MCF 10A (cell line): ENCODE measurements around the gene POLN. TPM values are rescaled to one million over a fixed set of nuclear protein-coding genes. Genes with fewer than 3 reads are reported as not detected.

Experiments
- BruUV-seq: library from RNA; stranded (reverse); fragments of 400-500 nt; replicated peaks from 2 replicates; lab custom pipeline; 2021; lab: Mats Ljungman, UMichigan
- CTCF ChIA-PET: fragments of 300-600 bp; sonication (Branson Sonifier 250); formaldehyde crosslinking; extraction: SDS; loops from one replicate; lab custom pipeline; 2021; ENCODE audit warnings: antibody characterized with exemption, inconsistent platforms; lab: Yijun Ruan, JAX
- POLR2A ChIA-PET: fragments of 300-600, 350-650 bp; sonication (Branson Sonifier 250); formaldehyde crosslinking; extraction: SDS; loops from one replicate; lab custom pipeline; 2020; ENCODE audit warnings: antibody characterized with exemption, inconsistent platforms; lab: Yijun Ruan, JAX
- DNase-seq: peaks from one replicate; pipeline ENCODE4 v3.0.0-alpha.2; 2018; ENCODE audit not compliant: unreplicated experiment
- H3K27ac Mint-ChIP-seq: one replicate; pipeline ENCODE4 v1.8.0; 2022; ENCODE audit warnings: mild to moderate bottlenecking, low read depth, mixed read lengths; ENCODE audit not compliant: unreplicated experiment
- H3K27me3 Mint-ChIP-seq: one replicate; pipeline ENCODE4 v1.8.0; 2022; ENCODE audit warnings: mixed read lengths; ENCODE audit not compliant: insufficient read depth, unreplicated experiment
- H3K36me3 Mint-ChIP-seq: one replicate; pipeline ENCODE4 v1.8.0; 2022; ENCODE audit warnings: mild to moderate bottlenecking, moderate library complexity, mixed read lengths; ENCODE audit not compliant: insufficient read depth, unreplicated experiment
- H3K4me1 Mint-ChIP-seq: one replicate; pipeline ENCODE4 v1.8.0; 2022; ENCODE audit warnings: mixed read lengths; ENCODE audit not compliant: insufficient read depth, unreplicated experiment
- H3K4me3 Mint-ChIP-seq: one replicate; pipeline ENCODE4 v1.8.0; 2022; ENCODE audit warnings: mild to moderate bottlenecking, moderate library complexity, mixed read lengths; ENCODE audit not compliant: unreplicated experiment
- H3K9me3 Mint-ChIP-seq: one replicate; pipeline ENCODE4 v1.8.0; 2022; ENCODE audit warnings: mixed read lengths; ENCODE audit not compliant: unreplicated experiment
- intact Hi-C: fragments of 100-400 bp; cut with micrococcal nuclease; formaldehyde crosslinking; loops from 2 replicates; pipeline ENCODE4 v1.14.1; 2022
- total RNA-seq: library from RNA; stranded (reverse); gene quantifications from 2 replicates; pipeline ENCODE4 v1.2.3, GENCODE V29; 2022
- TF ChIP-seq, protein P1 (sequence below): fragments of 200-600 bp; IDR thresholded peaks from one replicate; pipeline ENCODE4 v1.8.0; 2022; ENCODE audit warnings: antibody characterized with exemption, mild to moderate bottlenecking; ENCODE audit not compliant: unreplicated experiment

POLN gene
- total RNA-seq, 1 experiment from 2014 or later, result 3.1 TPM

DNA sequence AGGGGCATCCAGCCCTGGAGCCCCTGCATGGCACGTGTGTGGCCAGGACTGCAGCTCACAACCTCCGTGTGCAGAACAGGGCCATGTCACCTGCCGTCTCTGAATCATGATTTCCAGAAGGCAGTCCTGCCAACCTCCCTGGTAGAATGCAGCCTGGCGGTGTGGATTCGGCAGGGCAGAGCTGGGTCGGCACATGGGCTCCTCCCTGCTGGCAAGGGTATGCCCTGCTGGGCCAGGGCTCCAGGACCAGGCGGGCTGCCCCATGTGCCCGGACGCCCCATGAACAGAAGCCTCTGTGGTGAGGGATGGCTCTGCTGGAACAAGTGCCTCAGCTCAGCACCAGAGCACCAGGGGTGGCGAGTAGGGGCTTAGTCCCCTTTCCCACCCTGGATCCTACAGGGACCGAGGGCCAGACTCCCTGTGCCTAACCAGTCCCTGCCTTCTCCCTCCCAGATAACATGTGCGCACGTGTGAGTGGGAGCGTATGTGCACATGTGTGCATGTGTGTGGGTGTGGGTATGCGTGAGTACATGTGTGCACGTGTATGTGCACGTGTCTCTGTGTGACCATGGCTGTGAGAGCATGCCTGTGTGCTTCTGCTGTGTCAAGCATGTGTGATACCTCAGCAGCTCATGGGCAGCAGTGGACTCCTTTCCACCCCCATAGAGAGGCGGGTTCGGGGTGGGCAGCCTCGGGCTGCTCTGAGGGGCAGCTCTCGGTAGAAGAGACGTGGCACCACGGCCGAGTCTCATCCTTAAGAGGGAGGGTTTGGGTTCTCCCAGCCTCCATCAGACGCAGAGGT lies 30.3 kb upstream of the POLN start:
- ChIA-PET CTCF (interaction anchor here (0.6 kb wide), 1 partner anchor 190 kb away, joined by 3 read pairs; no protein-coding TSS in a partner anchor), POLR2A (no interaction called here)
- Mint-ChIP-seq H3K4me3 (no peak overlapping the region), H3K4me1 (no peaks in the 10 kb centered on the region), H3K27me3 (no peaks in the 10 kb centered on the region), H3K27ac (no peak overlapping the region), H3K9me3 (no peaks in the 10 kb centered on the region), H3K36me3 (no peaks in the 10 kb centered on the region)
- DNase-seq, result no peak
- intact Hi-C loops, result no loop called here
- no TSS peak for BruUV-seq
- TF ChIP-seq, protein P1, sequence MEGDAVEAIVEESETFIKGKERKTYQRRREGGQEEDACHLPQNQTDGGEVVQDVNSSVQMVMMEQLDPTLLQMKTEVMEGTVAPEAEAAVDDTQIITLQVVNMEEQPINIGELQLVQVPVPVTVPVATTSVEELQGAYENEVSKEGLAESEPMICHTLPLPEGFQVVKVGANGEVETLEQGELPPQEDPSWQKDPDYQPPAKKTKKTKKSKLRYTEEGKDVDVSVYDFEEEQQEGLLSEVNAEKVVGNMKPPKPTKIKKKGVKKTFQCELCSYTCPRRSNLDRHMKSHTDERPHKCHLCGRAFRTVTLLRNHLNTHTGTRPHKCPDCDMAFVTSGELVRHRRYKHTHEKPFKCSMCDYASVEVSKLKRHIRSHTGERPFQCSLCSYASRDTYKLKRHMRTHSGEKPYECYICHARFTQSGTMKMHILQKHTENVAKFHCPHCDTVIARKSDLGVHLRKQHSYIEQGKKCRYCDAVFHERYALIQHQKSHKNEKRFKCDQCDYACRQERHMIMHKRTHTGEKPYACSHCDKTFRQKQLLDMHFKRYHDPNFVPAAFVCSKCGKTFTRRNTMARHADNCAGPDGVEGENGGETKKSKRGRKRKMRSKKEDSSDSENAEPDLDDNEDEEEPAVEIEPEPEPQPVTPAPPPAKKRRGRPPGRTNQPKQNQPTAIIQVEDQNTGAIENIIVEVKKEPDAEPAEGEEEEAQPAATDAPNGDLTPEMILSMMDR, result no peak

DNA sequence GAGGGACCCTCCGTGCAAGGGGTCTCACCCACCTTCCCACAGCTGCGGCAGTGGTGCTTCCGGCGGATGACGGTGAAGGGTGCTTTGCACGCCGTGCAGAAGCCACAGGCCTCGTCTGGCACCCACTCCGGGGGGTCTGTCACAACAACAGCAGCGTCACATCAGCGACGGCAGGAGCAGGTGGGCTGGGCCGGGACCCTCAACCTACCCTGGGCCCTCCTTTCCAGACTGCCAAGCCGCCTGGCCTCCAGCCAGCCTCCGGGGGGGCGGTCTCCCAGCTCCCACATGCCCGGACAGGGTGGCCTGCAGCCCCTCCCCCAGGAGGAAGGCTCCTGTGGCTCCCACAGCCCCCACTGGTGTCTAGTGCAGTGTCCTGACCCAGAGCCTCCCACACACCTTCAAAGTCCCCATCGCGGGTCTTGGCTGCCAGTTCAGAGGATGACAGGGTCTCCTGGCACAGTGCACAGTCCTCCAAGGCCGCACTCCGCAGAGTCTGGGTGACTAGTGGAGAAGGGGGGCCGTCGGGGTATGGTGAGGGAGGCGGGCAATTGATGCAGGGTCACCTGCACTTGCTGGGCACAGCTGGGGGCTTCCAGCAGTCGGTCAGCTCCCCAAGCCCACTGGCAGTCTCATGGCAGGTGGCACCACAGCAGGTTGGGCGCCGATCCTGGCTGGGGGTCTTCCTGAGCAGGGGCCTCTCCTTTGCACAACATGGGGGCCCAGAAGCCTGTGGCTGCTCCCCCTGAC lies 29.5 kb upstream of the POLN start:
- H3K27ac Mint-ChIP-seq, result no peak overlapping the region

DNA sequence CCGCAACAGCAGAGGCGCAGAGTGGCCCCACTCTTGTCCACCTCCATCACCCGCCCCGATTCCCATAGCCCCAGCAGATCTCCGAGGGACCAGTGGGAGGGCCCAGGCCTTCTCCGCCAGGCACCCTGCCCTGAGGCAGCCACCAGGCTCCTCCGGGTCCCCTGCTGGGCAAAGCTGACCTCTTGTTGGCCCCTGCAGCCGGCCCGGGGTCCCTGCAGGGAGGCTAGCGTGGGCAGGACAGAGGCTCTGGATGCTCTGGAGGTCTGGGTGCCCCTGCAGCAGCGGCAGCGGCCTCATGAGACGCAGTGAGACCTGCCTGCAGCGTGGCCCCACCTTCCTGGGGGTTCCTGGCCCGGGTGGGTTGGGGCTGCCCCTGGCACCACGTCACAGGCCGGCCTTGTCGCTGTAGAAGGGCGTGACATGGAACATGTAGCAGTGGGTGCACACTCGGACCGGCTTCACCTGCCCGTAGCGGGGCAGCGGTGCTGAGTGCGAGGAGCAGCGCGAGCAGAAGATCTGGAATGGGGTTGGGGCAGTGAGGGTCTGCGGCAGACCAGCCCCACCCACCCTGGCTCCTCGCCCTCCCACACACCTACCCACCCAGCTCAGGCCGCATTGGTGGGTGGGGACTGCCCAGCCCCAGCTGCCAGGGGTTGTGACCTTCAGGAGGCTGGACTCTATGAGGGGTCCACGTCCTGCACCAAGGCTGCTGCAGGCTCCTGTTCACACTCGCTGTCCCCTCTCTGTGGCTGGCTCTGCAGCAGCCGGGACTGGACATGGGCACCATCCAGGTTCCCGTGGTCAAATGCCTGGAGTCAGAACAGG lies 28.6 kb upstream of the POLN start:
- H3K27ac Mint-ChIP-seq, result no peak overlapping the region
- H3K9me3 Mint-ChIP-seq, result no peaks in the 10 kb centered on the region
- H3K36me3 Mint-ChIP-seq, result no peaks in the 10 kb centered on the region
- no peaks in the 10 kb centered on the region for H3K27me3 Mint-ChIP-seq
- H3K4me1 Mint-ChIP-seq, result peaks cover 8% of the 10 kb centered on the region
- ChIA-PET CTCF (no interaction called here), POLR2A (no interaction called here)
- no TSS peak for BruUV-seq
- DNase-seq, result no peak
- TF ChIP-seq, protein P1, result no peak
- intact Hi-C loops, result no loop called here
- H3K4me3 Mint-ChIP-seq, result no peak overlapping the region

More for the DNA sequence above, 29.5 kb upstream of the POLN start:
- CTCF ChIA-PET, result interaction anchor here (0.6 kb wide), 1 partner anchor 191 kb away, joined by 3 read pairs; no protein-coding TSS in a partner anchor
- DNase-seq, result no peak
- H3K36me3 Mint-ChIP-seq, result no peaks in the 10 kb centered on the region
- no peaks in the 10 kb centered on the region for H3K9me3 Mint-ChIP-seq
- intact Hi-C loops, result no loop called here
- H3K4me3 Mint-ChIP-seq, result no peak overlapping the region
- POLR2A ChIA-PET, result no interaction called here
- TF ChIP-seq, protein P1, result no peak
- no TSS peak for BruUV-seq
- peaks cover under 1% of the 10 kb centered on the region for H3K4me1 Mint-ChIP-seq
- H3K27me3 Mint-ChIP-seq, result no peaks in the 10 kb centered on the region
